Activated gamma-delta T cell (primary cell): Measurements from ENCODE around the gene FOXP1.
"Not testable (repeated sequence)": the region's sequence is repeated elsewhere in the genome, so short reads cannot be mapped to it uniquely, and the experiment has no call there.

Experiments
- DNase-seq: peaks from one replicate; lab custom pipeline; 2025; lab: John Stamatoyannopoulos, UW

The FOXP1 gene

DNA sequence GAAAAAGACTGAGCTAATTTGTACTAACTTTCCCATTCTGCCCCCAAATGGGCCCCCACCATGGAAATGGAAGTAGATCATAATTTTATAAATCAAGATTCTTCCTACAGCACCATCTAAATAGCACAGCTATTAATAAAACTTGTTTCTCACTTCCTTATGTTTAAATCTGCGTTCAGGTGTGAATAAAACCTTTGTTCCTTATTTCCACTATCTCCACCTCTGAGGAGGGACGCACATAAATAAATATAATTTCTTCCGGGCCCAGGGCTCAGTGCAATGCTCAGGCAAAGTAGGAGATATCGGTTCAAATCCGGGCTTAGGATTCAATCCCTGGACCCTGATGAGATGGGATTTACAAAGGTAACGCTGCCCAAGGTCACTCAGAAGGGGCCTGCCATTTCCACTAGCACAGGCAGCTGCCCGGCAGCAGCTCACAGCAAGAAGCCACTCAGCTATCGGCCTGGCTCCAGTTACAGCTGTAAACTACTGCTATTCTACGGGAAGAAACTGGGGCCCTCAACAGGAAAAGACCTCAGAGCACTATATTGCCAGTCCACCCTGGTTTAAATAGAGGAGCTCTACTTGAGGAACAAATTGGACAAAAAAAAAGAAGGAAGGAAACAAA lies 52.5 kb downstream of the FOXP1 start:
- DNase-seq = no peak

DNA sequence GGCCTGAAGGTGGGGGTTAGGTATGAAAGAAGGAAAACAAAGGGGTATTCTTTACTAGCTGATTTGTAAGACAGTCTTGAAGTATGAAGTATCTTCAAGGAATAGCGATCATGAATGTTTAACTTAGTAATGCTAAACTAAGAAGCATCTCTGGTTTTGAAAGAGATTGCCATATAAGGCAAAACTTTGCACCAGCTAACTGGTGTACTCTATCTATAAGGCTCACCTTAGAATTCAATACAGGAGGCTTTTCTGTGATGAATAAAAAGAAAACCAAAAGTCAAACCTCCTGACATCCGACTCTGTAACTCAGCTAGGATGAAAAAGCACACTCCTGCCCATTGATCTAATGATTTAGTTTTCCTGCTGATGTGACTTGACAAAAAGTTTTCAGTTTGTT lies 54.7 kb downstream of the FOXP1 start:
- DNase-seq = no peak

DNA sequence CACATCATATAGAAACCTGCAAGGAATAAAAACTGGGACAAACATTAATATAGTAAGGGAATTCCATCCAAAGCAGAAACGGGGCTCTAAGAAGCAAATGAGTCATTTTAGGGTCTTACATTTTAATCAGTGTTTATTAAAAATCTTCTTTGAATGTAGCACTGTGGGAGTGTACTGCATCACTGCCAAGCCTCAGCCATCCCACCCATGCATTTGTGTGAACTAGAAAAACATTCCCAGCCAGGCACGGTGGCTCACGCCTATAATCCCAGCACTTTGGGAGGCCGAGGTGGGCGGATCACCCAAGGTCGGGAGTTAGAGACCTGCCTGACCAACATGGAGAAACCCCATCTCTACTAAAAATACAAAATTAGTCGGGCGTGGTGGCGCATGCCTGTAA lies 57.1 kb downstream of the FOXP1 start:
- not testable (repeated sequence) for DNase-seq

DNA sequence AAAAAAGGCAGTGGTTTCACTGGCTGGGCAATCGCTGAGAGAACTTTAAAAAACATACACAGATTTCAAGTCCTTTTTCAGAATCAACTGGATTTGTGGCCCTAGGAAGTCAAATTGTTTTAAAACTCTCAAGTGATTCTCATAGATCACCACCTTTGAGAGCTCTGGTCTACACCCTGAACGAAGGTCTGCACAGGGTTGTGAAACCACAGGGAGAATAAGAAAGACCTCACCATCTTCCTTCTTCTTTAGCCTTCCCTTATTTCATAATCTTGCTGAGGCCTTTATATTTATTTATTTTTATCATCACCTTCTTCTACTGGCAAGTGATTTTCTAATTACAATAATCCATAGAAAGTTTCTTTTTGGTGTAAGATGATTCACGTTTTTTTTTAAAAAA lies 58.1 kb downstream of the FOXP1 start:
- DNase-seq = no peak

DNA sequence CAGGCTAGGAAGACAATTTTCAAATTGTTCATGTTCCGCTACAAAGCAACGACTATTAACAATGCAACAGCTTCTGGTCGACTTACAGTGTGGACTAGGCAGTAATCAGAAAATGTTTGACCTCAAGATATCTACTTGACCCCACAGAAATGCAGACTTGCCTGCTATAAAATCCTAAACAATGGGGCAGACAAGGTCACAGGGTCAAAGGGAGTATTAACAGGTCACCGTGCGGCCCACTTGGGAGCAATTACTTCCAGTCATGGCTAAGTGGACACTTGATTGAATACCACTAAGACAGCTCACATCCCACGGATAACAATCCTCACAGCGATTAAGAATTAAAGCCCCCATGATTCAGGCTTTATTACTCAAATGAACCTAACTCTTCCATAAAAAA lies 58.9 kb downstream of the FOXP1 start:
- DNase-seq = no peak

DNA sequence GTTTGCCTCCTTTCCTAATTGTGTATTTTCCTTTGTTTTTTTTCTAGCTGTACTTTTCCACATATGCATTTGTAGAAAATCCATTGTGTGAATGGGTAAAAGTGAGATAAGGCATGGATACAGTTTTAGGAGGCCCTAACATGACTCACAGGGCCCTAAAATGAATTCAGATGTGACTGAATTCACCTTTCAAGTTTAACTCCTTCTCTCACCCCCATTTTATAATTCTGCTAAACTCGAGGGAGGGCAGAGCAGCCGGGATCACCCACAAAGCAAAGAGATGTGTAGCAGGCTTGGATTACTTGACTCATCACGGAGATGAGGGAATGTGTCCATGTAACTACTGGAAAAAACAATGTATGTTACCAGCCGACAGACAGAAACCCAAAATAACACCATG lies 59.9 kb downstream of the FOXP1 start:
- DNase-seq = no peak

DNA sequence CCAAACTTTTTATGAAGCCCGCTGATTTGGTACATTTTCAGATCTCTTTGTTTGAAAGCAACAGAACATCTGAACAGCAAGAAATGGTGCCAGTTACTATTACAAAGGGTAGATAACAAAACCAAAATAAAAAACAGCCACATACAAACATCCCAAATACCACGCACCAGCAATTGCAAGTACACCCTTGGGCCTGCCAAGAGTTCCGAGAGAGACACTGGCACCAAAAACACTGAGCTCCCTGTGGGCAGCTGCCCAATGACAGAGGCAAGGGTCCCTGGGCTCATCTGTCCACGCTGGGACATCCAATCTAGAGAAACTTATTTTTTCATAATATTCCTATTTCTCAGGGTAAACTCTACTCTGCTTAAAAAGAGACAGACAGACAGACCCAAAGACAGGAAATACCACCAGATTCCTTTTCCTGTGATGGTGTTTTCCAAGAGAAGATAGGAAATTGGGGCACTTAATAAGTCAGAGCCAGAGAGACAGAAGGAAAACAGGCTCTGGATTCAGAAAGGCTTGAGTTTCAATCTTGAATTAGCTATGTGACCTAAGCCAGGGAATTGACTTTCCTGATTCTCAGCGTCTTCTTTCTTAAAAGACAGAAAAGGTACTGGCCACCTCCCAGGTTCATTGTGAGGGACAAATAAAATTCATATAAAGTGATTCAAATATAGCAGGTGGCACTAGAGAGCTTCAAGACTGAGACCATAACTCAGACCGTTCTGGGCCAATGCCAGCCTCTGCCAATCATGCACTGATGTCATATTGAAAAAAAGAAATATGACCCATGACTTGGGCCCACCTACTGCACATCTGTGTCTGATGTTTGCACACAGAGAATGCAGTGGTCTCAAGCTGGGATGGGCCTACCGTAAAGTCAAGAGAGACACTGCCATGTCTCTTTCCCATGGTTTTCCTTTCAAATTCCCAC lies 61.3 kb downstream of the FOXP1 start:
- DNase-seq = no peak

DNA sequence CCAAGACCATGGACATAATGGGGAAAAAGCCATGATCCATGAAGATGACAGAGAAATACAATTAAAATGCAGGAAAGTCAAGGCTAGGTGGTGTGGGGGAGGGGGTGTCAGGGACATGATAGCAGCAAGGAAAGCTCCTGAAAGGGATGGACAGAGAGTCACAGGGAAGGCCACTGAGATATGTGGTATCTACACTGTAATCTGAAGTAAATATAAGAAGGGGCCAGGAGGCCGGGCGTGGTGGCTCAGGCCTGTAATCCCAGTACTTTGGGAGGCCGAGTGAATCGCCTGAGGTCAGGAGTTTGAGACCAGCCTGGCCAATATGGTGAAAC lies 62.5 kb downstream of the FOXP1 start:
- DNase-seq = no peak

DNA sequence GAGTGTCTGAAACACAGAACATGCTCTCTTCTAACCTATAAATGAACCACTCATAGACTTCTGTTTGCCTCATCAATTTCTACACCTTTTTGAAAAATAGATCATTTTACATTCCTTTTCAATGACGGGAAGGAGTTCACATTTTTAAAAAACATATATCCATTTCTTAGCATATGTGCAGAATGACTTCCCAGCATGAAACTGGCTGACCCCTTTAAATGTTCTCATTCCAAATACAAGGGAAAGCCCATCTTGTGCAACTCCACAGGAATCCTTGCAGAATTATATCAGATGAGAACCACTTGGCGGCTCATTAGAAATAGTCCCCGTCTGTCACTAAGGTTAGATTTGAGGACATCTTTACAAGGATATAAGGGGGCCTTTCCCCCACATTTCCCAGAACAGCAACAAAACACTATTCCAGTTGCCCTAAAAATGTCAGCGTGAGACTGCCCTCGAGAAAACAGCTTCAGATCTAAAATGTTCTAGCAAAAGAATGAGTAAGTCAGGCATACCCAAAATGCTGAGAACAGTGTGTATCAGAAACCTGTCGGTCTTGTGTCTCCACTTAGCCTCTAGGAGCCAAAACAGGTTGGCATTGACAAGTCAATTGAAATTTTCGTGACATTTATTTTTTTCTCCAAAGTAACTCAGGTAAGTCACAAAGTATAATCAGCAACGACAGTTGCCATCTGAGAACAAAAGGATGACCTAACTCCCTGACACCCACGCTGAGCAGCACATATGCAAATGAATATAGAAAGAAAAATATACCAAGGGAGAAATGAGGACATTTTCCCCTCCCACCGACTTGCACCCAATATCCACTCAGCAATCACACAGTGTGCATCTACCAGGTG lies 63.1 kb downstream of the FOXP1 start:
- no peak for DNase-seq

DNA sequence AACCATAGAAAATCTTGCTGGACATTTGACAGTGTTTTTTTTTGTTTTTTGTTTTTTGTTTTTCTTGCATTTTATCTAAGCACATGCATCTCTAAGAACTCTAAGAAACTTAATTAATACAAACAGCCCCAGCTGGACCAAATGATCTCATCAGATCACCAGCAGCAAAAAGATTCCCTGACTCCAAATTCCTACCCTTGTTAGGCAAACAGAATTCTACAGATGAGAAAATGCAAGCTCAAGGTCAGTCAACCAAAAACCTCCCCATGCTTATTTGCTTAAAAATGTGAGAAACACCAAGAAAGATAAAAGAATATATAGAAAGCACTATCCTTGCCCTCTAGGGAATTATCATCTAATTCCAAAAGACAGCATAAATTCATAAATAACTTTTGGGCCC lies 65.4 kb downstream of the FOXP1 start:
- DNase-seq = no peak

DNA sequence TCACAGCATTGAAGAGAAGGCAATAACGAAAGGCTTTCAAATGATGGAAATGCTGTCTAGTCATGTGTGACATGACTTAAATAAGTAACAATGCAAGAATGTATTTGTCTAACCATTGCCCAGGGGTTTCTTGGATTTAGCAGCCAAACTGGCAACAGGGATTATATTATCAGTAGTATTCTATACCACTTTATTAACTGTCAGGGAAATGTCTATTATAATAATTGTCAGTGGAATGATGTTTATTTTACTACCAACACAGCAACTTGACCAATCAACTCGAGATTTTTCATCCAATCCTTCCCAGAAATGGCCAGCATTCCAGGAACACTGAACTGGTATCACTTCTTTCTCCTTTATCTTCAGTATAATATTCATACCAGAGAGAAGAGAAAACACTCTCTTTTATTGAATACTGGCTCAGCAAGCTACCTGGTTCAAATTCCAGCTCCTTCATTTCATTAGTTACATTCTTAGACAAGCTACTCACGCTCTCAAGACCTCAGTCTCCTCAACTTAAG lies 66.2 kb downstream of the FOXP1 start:
- DNase-seq = no peak

DNA sequence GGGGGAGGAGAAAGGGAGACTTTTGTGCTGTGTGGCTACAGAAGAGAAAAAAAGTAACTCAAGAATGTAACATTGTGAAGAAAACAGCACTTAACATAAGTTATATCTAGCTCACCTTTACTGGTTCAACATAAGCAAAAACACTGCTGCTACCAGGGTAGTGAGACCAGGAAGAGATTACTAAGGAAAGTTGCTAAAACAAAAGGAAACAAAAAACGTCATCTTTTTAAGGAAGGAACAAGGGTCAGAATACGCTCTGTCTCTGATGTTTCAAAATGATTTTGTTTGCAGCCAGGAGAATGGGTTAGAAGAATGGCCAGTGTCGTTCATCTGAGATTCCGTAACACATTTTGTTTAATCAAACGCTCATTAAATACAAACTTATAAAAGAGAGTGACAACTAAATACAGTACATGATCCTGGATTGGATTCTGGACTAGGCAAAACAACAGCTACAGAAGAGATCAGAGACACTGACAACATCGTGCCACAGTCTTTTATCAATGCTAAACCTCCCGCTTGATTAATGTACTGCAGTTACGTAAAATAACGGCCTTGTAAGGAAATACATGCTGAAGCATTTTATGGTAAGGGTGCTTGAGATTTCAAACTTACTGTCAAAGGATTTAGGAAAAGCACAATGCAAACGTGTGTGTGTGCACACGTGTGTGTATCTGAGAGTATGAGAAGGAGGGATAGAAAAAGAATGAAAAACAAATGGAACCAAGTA lies 67.7 kb downstream of the FOXP1 start:
- no peak for DNase-seq

DNA sequence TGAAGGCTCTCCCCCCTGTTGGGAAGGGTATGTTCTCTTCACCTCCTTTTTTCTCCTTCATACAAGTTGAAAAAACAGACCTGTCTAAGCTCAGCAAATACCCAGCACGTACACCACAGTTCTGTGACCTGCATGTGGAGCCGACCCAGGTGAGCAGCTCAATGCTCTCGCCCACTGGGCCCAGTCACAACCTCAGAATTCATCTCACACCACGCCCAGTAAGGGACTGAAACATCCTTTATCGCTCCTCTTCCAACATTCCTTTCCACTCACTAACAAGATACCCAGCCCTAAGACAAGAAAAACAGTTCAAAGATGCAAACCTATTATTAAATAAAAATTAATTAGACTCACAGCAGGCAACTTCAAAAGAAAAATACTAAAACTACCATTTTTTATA lies 68.9 kb downstream of the FOXP1 start:
- no peak for DNase-seq

DNA sequence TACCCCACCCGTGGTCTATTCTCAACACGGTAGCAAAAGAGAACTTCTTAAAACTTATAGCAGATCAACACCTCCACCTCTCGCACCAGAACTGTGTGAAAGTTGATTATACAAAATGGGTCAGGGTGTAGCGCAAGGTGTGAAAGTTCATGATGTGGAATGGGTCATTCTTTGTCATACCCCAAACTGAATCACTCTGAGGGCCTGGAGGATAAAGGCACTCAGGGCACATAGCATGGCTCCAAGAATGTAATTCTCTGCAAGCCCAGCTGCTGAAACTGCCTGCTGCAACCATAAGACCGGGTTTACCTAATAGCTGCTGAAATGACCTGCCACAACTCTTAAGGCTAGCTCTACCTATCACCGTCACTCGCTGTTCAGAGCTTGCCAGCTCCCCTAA lies 70.0 kb downstream of the FOXP1 start:
- no peak for DNase-seq

DNA sequence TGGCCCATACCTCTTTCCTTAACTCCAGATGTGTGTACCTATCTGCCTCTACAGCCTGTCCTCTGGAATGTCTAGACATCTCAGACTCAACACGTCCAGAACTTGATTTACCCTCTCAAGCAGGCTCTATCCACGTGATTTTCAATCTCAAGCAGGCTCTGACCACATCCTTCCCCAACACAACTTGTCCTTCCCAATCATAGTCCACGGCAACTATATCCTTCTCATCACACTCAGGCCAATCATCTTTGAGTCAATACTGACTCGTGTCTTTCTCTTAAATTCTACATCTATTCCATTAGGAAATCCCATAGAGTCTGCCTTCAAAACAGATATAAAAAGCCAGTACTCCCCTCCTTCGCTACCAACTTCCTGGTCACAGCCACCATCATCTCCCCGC lies 70.4 kb downstream of the FOXP1 start:
- DNase-seq = no peak

DNA sequence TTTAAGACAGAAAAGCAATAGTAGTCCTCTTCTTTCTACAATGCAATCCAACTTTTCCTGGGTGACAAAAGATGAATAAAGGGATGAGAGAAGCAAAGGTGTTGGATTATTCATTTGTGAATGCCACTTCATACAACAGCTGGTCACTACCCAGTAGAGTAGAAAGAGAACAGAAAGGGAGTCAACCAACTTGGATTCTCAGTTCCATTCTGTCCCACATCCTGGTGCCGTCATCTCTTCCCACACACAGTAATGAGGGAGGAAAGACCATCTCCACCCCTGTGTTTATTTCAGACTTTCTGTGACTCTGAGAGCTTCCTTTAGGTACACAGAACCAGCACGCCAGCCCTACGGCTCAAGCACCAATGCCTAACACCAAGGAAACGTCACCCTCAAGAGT lies 71.0 kb downstream of the FOXP1 start:
- DNase-seq = no peak

DNA sequence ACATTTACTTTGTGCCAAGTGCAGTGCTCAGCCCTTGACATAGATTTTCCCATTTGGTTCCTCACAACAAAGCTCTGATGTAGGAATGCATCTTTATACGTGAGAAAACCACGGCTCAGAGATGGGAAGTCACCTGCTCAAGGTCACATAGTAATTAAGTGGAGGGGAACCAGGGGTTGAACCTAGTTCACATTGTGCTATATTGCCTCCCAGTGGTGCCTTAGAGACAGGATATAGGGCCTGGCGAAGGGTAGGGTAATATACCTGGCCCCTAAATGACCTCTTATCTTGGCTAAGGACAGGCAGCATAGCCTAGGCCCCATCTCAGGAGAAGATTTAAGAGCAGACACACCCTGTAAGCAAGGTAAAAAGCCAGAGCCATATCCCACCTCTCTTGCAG lies 71.5 kb downstream of the FOXP1 start:
- DNase-seq = no peak

DNA sequence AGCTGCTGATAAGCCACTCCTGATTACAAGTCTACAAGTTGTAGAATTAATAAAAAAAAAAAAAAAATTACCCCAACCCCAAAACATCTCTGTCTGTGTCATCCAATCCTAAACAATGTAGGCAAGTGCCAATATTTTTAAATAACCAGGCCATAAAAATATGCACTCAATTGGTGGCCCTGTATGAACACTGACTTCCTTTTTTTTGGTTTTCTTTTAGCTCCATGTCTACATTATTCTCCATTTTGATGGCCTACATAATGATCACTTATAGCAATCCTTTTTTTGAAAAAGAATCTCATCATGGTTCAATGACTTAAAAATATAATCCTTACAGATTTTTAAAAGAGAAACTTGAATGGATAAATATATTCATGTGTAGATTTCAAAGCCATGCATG lies 72.1 kb downstream of the FOXP1 start:
- DNase-seq = no peak

DNA sequence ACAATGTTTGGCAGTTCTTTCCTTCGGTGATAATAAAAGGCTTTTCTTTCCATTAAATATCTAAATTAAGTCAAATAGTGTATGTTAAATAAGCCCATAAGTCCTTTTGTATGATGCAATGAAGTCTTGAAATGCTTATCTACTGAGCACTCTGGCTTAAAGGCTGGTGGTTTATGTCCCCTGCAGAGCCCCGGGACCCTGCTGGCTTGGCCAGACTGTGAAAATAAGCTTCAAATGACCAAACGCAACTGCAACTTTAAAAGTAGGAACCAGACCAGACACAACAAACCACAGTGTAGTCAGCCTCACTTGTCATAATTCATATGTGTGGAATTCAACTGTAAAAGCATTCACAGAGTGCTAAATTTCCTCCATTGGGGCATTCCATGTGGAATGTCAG lies 72.5 kb downstream of the FOXP1 start:
- no peak for DNase-seq

DNA sequence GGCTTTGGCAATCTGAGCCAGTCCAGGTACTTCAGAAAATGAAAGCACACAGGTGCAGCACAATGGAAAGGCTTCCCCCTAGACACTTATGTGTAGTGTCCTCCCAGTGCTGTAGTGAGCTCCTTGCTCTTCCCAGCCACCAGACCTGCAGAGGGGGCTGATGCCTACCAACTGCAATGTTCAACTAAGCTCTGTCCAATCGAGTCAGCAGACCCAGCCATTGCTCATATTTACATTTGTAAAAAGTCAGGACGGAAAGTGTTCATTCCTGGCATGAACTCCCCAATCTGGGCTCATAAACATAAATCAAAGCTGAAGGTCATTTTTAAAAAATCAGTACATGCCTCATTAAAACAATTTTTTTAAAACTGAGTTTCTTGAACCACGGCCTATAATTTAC lies 73.0 kb downstream of the FOXP1 start:
- no peak for DNase-seq

DNA sequence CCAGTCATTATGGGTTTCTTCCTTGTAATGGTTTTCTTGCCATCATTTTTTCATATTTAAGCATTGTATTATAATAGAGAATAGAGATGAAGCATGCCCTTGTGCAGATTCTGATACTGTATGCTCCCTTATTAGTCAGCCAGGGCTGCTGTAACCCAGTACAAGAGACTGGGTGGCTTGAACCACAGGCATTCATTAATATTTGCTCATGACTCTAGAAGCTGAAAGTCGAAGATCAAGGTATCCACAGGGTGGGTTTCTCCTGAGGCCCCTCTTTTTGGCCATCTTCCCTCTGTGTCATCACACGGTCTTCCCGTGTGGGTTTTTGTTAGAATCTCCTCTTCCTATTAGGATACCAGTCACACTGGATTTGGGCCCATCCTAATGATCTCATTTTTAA lies 74.5 kb downstream of the FOXP1 start:
- no peak for DNase-seq
